ENCODE results near the gene TRIM77. TPM values are rescaled to one million over a fixed set of nuclear protein-coding genes. Genes with fewer than 3 reads are reported as not detected.

TRIM77 gene
- total and polyA plus RNA-seq, 2 donors (not counting 1 experiment from before 2014, with no cell fraction given): not detected

Other genes starting within 250 kb of the TRIM77 start
- gene NOX4, start 218.9 kb upstream of the TRIM77 start, total RNA-seq: 0.50 and 0.51 TPM in 2 replicates
- 0.40 and 0.49 TPM in 2 replicates for gene NOX4, start 218.9 kb upstream of the TRIM77 start, polyA plus RNA-seq
- not detected in 2 replicates for gene TRIM49, start 98.3 kb downstream of the TRIM77 start, total RNA-seq
- gene TRIM49, start 98.3 kb downstream of the TRIM77 start, polyA plus RNA-seq: not detected in 2 replicates
- gene TRIM64B, start 168.2 kb downstream of the TRIM77 start, total RNA-seq: not detected in 2 replicates
- gene TRIM64B, start 168.2 kb downstream of the TRIM77 start, polyA plus RNA-seq: not detected in 2 replicates
- gene TRIM49D1, start 211.9 kb downstream of the TRIM77 start, total RNA-seq: not detected in 2 replicates
- gene TRIM49D1, start 211.9 kb downstream of the TRIM77 start, polyA plus RNA-seq: not detected in 2 replicates
- not detected in 2 replicates for gene TRIM49D2, start 213.8 kb downstream of the TRIM77 start, total RNA-seq
- gene TRIM49D2, start 213.8 kb downstream of the TRIM77 start, polyA plus RNA-seq: not detected in 2 replicates

Measured in fibroblast of lung (primary cell).